ENCODE measurements around the gene TNFRSF8.

The TNFRSF8 gene

DNA sequence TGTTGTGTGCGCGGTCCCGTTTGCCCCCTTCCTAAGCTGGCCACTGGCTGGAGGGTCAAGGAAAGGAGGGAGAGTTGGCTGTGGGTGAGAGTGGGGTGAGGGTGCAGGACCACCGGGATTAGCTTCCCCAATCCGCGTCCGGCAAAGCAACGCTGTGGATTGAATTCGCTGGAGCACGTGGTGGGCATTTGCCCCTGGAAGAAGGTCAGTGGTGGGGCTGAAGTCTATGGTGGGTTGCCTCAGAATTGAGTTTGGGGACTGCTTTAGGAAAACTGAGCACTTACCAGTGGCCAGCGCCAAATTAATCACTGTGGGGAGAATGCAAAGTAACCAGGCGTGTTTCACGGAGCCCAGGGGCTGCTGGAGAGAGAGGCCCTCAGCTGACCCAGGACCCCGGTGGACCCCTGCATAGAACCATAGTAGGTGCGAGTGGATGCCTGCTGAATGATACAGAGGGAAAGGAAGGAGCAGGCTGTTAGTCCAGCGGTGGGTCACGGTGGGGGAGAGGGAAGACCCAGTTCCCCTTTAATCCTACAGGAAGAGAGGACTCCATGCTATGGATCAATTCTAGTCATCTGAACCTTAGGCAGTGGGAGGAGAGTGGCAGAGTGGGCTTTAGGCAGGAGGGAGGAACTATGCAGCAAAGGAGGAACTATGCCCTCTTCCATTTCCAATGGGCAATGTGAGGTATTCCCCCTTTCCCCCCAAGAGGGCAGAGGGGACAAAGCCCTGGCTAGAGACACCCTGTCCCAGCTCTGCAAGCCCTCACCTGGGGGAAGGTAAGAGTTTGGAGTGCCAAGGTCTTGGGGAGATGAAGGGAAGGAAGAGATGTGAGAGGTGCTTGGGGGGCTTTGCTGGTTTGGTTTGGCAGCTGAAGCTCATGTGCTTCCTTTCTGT lies 1.2 kb downstream of the TNFRSF8 start:
- no peak for DNase-seq

DNA sequence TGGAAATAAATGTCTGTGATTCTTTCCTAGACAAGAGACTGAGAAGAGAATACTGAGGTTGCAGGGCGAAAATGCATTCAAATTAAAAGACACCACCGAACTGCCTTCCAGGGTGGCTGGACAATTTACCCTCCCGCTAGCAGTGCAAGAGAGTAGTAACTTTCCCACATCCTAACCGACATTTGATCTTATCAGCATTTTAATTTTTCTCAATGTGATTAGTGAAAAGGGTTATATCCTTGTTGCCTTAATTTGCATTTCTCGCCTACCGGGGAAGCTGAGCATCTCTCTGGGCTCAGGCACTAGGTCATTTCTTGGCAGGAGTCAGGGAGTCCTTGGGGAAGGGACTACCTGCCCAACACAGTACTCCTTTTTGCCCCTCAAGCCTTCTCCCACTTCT lies 2.8 kb downstream of the TNFRSF8 start:
- no peak for DNase-seq

DNA sequence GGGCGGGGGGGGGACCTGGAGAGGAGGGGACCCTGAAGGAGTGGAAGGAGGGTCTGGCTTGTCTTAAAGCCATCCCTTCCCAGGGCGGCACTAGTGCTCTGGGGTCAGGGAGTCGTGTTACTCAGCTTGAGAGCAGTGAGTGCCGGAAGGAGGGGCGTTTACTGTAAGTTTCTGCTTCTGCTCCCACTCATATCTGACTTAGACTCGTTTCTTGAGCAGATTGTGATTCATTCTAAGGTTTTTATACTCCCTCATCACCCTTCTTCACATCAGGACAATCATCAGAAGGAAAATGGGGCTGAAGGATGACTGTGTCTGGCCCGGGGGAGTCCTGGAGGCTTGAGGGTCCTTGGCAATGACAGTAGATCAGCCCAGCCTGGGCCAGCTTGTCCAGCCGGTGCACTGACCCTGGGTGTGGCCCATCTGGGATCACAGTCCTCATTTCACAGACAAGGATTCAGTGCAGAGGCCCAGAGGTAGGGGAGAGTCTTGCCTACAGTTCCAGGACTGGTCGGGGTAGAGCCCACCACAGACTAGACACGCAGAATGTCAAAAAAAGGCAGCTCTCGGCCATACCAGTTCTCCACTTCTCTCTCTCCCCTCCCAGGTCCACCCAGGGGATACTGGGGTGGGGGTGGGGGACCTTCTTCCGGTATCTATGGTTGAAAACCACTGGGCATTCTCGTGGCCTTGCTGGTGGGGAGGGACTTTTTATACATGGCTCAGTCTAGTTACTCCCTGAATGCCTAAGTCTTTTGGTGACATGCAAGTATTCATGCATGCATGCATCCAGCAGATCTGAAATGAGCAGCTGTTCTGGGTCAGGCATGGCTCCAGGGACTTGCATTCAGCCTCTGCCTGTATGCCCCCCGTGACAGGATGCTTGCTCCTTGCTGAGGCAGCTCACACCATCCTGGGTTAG lies 5.1 kb downstream of the TNFRSF8 start:
- peak; percentile 71 for DNase-seq

DNA sequence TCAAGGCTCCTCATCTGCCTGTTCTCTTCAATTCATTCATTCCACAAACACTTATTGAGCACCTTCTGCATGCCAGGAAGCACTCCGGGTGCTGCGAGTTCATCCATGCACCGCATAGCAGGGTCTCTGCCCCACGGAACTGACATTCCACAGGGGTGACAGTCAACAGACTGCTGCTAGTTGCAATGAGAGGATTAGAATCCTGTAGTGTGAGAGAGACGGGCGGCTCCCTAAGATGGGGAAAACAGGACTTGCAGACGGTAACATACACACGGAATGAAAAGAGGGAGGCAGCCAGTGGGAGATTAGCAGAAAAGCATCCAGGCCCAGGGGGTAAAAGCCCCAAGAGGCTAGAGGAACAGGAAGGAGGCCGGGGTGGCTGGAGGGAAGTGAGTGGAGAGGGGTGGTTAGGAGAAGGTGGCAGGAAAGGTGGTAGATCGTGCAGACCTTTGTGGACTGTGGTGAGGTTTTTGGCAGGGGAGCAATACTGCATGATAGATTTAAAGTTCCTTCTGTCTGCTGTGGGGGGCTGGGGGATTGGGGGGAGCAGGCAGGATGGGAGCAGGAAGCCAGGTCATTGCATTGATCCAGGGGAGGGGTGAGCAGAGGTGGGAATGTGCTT lies 6.6 kb downstream of the TNFRSF8 start:
- DNase-seq = no peak

DNA sequence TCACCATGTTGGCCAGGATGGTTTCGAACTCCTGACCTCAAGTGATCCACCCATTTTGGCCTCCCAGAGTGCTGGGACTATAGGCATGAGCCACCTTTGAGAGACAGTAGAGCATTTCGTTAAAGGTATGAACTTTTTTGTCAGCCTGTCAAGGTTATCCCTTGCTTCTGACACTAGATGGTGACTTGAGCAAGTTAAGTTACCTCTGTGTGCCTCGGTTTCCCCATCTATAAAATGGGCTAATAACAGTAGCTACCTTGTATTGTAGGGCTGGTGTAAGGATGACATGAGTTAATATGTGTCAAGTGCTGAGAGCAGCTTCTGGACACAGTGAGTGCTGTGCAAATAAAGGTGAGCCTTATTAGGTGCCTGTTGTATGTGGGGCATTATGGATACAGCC lies 8.8 kb downstream of the TNFRSF8 start:
- DNase-seq = no peak

DNA sequence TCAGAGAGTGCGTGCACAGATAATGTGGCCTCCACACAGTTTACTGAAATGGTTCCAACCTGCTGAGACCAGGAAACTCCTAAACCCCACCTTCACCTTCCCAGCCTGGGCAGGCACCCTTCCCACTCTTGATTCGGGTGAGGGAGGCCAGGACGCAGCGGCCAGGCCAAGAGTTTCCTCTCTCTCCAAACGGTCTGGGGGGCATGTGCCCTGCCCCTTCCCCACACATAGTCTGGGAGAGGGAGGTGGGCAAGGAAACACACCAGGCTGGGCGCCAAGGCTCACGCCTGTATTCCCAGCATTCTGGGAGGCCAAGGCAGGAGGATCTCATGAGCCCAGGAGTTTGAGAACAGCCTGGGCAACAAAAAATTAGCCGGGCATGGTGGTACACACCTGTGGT lies 9.6 kb downstream of the TNFRSF8 start:
- no peak for DNase-seq

DNA sequence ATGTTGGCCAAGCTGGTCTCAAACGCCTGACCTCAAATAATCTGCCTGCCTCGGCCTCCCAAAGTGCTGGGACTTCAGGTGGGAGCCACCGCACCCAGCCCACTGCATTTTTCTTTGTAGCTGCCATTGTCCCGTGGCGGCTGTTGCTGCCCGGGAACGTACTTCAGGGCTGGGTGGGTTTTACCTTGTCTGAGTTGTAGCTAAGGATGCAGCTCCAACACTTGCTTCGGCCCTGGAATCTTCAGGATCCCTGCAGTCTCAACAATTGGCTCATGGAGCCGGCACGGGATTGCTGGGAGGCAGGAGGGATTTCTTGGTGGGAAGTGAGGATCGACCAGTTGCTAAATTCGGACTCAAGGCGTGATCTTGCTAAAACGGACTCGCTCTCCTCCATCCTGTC lies 10.7 kb downstream of the TNFRSF8 start:
- DNase-seq = no peak

DNA sequence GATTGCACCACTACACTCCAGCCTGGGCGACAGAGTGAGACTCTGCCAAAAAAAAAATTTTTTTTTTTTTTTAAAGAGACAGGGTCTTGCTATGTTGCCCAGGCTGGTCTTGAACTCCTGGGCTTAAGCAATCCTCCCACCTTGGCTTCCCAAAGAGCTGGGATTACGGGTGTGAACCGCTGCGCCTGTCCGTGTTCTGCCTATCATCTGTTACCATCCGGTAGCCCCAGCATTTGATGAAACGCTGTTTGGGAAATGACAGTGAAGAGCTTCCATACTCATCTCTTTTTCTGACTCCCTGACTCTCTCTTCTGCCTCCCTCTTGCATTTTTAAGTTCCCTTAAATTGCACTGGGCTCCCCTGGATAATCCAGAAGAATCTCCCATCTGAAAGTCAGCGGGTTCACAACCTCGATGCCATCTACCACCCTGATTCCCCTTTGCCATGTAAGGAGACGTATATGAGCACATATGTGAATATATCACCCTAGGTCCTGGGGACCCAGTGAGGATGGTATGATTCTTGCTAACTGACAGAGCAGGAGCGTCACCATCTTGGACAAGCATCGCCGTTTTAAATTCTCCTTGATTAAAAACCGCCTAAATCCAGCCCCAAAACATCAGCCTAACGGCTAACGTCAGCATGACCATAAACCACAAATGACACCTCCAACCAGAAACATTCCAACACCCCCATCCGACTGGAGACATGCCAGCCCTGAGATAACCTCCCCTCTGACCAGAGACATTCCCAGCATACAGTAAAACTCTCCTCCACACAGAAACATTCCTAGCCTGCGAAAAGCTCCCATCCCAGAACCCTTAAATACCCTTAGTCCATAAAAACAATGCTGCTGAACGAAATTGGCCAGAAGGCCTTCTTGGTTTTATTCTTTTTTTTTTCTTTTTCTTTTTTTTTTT lies 12.4 kb downstream of the TNFRSF8 start:
- DNase-seq = no peak

DNA sequence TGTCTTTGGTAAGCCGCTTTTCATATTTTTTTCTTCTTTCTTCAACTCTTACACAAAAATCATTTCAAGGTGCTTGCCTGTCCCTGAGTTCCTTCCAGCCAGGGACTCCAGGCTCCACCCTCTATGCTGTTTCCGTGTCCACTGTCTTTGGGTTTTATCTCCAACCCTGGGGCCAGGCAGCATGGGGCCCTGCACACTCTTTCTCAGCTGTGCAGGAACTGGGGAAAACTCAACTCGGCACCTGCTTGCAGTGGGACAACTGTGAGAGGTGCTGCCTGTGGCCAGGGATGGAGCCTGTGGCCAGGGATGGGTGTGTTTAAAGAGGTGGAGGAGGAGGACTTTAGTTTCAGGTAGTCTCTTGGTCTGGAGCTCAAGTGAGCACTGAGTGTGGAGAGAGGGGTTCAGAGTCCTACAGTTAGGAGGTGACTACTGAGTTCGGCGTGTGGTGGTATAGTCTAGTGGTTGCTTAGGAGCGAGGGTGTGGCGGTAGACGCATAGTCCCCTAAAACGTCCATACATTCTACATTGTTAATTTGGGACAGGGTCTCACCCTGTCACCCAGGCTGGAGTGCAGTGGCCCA lies 13.4 kb downstream of the TNFRSF8 start:
- no peak for DNase-seq

DNA sequence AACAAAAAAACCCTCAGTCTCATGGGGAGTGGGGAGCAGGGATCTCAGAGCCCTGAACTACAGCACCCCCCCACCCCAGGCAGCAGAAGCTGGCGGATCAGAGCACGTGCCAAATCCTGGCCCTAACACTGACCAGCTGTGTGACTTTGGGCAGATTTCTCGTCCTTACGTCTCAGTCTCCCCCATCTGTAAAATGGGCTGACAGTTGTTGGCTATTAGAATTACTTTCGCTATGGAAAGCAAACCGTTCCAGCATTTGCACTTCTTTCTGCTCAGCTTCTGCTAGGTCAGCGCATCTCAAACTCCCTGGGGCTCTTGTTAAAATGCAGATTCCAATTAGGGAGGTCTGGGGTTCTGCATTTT lies 15.5 kb downstream of the TNFRSF8 start:
- no peak for DNase-seq

DNA sequence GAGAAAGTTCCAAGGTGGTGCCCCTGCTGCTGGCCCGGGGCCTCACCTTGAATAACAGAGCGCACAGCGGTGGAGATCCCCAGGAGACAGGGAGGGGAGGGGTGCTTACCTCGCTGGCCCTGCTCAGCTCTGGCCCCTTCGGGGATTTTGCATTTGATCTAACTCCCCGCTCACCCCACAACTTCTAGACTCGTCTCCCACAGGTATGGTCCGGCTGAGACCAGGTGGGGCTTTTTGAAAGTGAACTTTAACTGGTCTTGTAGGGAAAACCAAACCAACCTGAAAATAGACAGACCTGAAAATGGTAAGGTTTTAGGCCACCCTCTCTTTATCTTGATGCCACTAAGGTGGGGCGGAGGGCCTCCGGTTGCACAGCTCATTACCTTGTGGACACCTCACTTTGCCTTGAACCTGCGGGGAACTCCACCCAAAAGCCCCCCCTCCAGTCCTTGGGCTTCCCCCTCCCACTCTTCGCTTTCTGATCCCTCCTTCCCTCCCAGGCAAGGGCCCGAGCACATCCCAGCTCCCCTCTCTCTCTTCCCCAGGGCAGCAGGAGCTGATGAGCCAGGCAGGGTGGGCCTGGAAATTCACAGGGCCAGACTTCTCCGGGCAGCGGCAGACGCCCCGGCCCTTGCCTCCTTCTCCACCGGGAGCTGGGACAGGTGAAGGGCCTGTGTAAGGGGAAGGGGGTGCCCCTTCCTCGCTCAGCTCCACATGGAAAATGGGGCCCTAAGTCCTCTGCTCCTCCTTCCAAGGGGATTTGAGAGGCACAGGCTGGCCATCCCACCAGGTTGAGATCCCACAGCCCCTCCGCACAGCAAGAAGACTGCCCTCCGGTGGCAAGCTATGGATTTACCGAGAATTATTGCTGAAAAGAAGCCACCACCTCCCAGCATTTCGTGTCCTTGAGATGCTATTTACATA lies 16.1 kb downstream of the TNFRSF8 start:
- peak; percentile 59 for DNase-seq

DNA sequence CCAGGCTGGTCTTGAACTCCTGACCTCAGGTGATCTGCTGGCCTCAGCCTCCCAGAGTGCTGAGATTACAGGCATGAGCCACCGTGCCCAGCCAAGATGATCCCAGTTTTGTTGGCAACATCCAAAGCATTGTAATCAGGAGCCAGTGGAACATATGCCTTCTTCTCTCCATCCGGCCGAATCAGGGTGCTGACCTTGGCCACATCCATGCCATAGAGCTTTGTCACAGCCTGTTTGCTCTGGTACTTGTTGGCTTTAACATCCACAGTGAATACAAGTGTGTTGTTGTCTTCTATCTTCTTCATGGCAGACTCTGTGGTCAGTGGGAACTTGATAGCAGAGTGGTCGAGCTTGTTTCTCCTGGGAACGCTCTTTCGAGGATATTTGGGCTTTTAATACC lies 17.1 kb downstream of the TNFRSF8 start:
- DNase-seq = no peak

DNA sequence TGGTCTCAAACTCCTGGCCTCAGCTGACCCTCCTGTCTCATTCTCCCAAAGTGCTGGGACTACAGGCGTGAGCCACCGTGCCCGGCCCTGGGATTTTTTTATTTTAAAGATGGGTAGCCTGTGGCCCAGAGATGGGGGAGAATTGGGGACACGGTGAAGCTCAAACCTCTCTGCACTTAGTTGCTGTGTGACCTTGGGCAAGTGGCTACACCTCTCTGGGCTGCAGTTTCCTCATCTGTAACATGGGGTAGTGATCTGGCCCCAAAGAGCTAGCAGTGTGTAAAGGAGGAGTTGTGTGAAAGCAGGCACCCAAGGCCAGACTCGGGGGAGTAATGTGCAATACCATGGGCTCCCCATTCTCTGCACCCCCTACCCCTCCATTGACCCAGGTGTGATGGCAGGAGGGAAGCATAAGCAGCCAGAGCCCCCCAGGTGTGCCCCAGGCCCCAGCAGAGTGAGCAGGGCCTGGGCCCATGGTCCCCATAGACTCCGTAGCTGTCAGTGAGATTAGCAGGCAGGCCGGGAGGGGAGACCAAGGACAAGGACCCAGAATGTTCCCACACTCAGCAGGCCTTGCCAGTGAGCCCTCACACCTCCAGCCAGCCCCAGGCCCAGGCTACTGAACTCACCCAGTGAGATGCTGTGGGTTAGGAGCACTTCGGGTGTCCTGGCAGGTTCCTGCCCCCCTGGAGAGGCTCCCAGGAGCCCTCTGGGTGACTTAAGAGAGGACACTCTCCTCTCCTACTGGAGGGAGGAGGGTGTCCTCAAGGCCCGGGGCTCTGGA lies 17.9 kb downstream of the TNFRSF8 start:
- DNase-seq = no peak

DNA sequence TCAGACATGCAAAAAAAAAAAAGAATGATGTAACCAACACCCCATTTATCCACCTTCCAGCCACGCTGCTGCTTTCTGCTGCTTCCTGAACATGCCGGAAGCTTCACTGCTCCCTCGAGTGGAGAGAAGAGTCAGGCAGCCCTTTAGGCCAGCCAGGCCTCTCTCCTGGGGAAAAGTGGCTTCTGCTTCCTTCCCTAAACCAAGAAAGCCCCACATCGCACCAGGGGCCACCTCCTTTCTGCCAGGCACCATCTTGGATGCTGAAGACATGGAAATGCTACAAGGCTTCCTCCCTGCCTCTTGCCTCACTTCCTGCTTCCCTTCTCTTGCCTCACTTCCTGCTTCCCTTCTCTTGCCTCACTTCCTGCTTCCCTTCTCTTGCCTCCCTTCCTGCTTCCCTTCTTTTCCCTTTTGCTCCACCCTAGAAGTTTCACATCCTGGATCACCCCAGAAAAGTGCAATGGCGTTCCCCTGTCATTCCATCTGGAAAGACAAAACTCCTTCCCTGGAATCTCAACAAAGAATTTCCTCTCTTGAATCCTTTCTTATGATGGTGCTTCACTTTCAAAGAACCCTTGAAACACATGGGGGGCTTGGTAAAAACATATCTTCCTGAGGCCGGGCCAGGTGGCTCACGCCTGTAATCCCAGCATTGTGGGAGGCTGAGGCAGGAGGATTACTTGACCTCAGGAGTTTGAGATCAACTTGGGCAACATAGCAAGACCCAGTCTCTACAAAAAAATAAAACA lies 18.7 kb downstream of the TNFRSF8 start:
- no peak for DNase-seq

DNA sequence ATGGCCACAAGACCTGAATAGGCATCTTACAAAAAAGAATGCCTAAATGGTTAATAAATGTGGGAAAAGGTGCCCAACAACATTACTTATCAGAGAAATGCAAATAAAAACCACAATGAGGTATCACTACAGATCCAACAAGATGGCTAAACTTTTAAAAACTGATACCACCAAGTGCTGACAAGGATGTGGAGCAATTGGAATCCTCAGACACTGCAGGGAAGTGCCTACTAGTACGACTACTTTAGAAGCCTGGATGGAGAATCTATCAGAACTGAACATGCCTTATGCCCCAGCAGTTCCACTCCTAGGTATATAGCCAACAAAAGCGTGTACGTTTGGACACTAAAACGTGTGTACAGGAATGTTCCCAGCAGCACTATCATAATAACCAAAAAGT lies 19.9 kb downstream of the TNFRSF8 start:
- no peak for DNase-seq

DNA sequence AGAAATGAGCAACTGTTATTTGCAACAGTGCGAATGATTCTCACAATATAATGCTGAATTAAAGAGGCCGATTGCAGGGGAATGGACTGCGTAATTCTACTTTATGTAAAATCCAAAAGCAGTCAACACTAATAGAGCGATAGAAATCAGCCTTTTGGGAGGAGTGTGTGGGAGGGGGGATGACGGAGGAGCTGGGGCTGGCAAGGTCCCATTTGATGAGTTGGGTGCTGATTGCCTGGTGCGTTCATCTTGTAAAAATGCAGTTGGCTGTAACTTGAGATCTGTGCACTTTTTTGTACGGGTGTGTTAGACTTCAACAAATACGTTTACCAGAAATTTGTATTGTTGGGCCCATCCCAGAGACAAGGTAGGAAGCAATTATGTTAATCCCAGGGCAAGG lies 20.7 kb downstream of the TNFRSF8 start:
- no peak for DNase-seq

DNA sequence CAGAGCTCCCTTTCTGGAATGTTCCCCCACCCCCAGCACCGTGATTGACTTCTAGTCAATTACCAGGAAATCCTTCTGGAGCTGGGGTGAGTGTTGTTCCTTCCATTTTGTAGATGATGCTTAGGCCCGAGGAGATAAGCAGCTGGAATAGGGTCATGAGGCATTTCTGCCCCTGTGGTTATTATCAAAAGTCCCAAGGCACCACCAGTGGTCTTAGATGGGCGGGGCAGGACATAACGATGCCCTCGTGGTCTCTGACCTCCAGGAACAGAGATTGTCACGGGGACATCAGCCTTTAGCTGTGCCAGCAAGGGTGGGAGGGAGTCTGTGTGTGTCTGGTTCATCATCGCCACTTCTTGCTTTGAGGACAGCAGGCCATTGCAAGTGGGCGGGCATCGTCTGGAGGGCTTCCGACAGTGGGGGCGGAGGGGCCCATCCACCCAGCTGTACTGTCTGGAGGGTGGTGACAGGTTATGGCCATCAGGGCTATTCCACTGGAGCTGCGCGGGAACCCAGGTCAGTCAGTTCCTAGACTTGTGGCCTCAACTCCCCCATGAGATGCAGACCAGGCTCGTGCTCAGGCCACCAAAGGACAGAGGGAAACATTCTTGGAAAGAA lies 22.6 kb downstream of the TNFRSF8 start:
- DNase-seq = no peak

DNA sequence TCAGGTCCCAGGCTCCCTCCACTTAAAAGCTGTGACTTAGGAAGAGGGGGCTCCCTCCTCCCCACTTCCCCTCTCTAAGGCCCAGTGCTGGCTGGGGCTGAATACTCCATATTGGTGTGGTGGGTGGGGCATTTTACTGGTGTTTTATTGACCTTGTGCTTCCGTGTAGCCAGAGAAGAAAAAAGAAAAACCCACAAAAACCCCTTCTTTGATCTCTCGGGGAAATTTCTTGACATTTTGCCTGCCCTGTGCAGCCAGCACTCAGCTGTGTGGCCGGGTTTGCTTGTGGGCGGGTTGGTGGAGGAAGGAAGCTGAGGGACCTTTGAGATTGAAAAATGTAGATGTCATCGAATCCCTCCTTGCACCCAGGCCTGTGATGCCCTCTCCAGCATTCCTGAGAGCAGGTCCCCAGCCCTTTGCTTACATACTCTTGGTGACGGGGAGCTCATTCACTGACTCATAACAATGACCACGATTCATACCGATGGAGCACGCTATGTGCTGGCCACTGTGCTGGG lies 24.8 kb downstream of the TNFRSF8 start:
- peak; percentile 37 for DNase-seq

DNA sequence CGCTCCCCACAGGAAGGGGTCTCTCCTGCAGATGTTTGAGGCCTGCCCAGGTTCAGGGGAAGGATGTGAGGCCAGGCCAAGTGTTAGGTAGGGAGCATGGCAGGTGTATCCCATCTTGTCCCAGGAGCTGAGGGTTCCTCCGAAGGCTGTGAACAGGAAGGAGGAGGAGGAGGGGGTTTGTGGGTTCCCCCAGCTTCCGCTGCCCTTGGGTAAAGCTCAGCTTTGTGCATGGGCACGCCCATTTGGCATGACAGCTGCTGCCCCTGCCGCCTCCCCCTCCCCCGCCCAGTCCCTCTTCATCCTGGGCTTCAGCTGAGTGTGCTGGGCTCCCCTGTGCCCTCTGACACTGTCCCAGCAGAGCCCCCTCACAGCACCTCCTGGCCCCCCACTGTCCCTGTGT lies 25.5 kb downstream of the TNFRSF8 start:
- peak; percentile 33 for DNase-seq
